ENCODE results near the gene MXRA8. TPM values are rescaled to one million over a fixed set of nuclear protein-coding genes. Genes with fewer than 3 reads are reported as not detected.

The MXRA8 gene
- total and polyA plus RNA-seq, 9 of the 15 experiments (the other 6 are each of a cell fraction or from before 2014, with no cell fraction given) = 0.66 to 11.3 (median 6.3) TPM

GRCh38 chr1:1325288-1326074 lies 32.9 kb downstream of the MXRA8 start (continued):
- TF ChIP-seq ATF3 (IDR thresholded peaks at IDR 0.05) (no peak), ATF3 (CRISPR knock-in tag; conservative IDR thresholded peaks at IDR 0.05) (no peak), GTF2F1 (IDR thresholded peaks at IDR 0.05; ENCODE audit: low read depth, low read length) (no peak), MCM2 (IDR thresholded peaks at IDR 0.05; ENCODE audit: low read depth) (no peak), SLC30A9 (CRISPR knock-in tag; IDR thresholded peaks at IDR 0.05) (no peak), DEAF1 (CRISPR knock-in tag; IDR thresholded peaks at IDR 0.05) (no peak), NR2F6 (CRISPR knock-in tag; IDR thresholded peaks at IDR 0.05) (no peak), MXI1 (IDR thresholded peaks at IDR 0.05; ENCODE audit: low read depth, low read length) (no peak), EZH2 (IDR thresholded peaks at IDR 0.05; ENCODE audit: borderline replicate concordance, low read depth, low read length) (no peak), ZFPM2 (CRISPR knock-in tag; IDR thresholded peaks at IDR 0.05) (no peak), ZNF175 (CRISPR knock-in tag; IDR thresholded peaks at IDR 0.05; ENCODE audit: low read depth) (no peak), ATF7 (IDR thresholded peaks at IDR 0.05) (no peak), KAT7 (CRISPR knock-in tag; IDR thresholded peaks at IDR 0.05; ENCODE audit: borderline replicate concordance) (no peak), XRCC3 (IDR thresholded peaks at IDR 0.05) (no peak), YY1 (IDR thresholded peaks at IDR 0.05; ENCODE audit: borderline replicate concordance in 1 of 3, control insufficient read depth in 1 of 3, extremely low read depth in 1 of 3, insufficient read depth in 3 of 3, insufficient read length in 1 of 3, insufficient replicate concordance in 2 of 3, low read depth in 1 of 3, low read length in 2 of 3) (peak in 1 of 3 experiments; percentile 5), ZNF830 (CRISPR knock-in tag; IDR thresholded peaks at IDR 0.05) (no peak), NBN (IDR thresholded peaks at IDR 0.05; ENCODE audit: low read depth) (no peak), ZC3H4 (CRISPR knock-in tag; IDR thresholded peaks at IDR 0.05; ENCODE audit: borderline replicate concordance) (no peak), SP1 (CRISPR knock-in tag; IDR thresholded peaks at IDR 0.05) (no peak)
- TF ChIP-seq, protein P1, sequence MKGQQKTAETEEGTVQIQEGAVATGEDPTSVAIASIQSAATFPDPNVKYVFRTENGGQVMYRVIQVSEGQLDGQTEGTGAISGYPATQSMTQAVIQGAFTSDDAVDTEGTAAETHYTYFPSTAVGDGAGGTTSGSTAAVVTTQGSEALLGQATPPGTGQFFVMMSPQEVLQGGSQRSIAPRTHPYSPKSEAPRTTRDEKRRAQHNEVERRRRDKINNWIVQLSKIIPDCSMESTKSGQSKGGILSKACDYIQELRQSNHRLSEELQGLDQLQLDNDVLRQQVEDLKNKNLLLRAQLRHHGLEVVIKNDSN (CRISPR knock-in tag; IDR thresholded peaks at IDR 0.05) = peak; percentile 3; the same call in 1 of the 2 replicates
- TF ChIP-seq, protein P2, sequence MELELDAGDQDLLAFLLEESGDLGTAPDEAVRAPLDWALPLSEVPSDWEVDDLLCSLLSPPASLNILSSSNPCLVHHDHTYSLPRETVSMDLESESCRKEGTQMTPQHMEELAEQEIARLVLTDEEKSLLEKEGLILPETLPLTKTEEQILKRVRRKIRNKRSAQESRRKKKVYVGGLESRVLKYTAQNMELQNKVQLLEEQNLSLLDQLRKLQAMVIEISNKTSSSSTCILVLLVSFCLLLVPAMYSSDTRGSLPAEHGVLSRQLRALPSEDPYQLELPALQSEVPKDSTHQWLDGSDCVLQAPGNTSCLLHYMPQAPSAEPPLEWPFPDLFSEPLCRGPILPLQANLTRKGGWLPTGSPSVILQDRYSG (tag; conservative IDR thresholded peaks at IDR 0.05; ENCODE audit: low read depth) = no peak
- TF ChIP-seq, protein P3, sequence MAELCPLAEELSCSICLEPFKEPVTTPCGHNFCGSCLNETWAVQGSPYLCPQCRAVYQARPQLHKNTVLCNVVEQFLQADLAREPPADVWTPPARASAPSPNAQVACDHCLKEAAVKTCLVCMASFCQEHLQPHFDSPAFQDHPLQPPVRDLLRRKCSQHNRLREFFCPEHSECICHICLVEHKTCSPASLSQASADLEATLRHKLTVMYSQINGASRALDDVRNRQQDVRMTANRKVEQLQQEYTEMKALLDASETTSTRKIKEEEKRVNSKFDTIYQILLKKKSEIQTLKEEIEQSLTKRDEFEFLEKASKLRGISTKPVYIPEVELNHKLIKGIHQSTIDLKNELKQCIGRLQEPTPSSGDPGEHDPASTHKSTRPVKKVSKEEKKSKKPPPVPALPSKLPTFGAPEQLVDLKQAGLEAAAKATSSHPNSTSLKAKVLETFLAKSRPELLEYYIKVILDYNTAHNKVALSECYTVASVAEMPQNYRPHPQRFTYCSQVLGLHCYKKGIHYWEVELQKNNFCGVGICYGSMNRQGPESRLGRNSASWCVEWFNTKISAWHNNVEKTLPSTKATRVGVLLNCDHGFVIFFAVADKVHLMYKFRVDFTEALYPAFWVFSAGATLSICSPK (IDR thresholded peaks at IDR 0.05; ENCODE audit: borderline replicate concordance) = no peak
